ENCODE data around the gene RGL4.

DNA sequence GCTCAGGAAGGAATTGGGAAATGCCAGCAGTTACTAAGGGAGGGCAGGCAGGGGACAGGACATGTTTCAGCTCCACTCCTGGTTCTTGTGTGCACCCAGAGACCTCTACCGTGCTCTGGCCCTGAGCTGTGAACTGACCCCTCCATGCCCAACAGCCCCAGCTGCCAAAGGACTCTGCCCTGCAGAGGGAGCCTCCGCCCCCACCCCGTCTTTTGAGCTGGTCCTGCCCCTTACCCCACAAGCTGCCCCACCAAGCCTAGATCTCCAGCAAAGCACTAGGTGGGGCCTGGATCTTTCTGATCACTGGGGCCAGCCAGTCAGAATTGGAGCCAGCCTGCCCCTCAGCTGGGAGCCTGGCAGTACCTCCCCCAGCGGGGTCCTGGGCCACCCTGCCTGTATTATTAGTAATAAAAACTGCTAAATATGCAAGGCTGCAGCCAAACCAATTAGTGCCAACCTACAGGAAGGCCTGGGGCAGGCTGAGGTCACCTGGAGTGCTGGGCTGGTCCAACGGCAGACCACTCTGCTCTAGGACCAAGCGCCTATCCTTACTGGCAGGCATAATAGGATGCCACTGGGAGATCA lies 34.8 kb upstream of the RGL4 start:
- TF ChIP-seq POLR2A (IDR thresholded peaks at IDR 0.05) (no peak), CTCF (IDR thresholded peaks at IDR 0.05) (no peak)
